KOPT-K1 (cell line): Measurements from ENCODE around the gene SERTM2.
"Not testable (repeated sequence)": the region's sequence is repeated elsewhere in the genome, so short reads cannot be mapped to it uniquely, and the experiment has no call there.

ENCODE experiments used
- H3K27ac ChIP-seq: fragments of 200-600 bp; sonication (generic); 2 replicates; pipeline ENCODE4 v1.5.1; 2016; ENCODE audit warnings: antibody characterized with exemption, mild to moderate bottlenecking, low read depth, low read length; ENCODE audit not compliant: poor library complexity, severe bottlenecking
- H3K36me3 ChIP-seq: fragments of 200-600 bp; sonication (generic); 2 replicates; pipeline ENCODE4 v1.5.1; 2017; ENCODE audit warnings: antibody characterized with exemption, mild to moderate bottlenecking, low read length, moderate library complexity; ENCODE audit not compliant: insufficient read depth
- H3K9me3 ChIP-seq: fragments of 200-600 bp; sonication (generic); 2 replicates; pipeline ENCODE4 v1.5.1; 2017; ENCODE audit warnings: antibody characterized with exemption, low read length, mild to moderate bottlenecking; ENCODE audit not compliant: insufficient read depth, poor library complexity, severe bottlenecking

SERTM2 gene

GRCh38 chrX:111518667-111519066 lies 7.2 kb downstream of the SERTM2 start:
- Histone ChIP-seq H3K27ac (no peak overlapping the region), H3K9me3 (no peaks in the 10 kb centered on the region), H3K36me3 (no peaks in the 10 kb centered on the region)

GRCh38 chrX:111519215-111519614 lies 7.8 kb downstream of the SERTM2 start:
- H3K9me3 ChIP-seq = no peaks in the 10 kb centered on the region
- H3K27ac ChIP-seq = no peak overlapping the region
- H3K36me3 ChIP-seq = no peaks in the 10 kb centered on the region

GRCh38 chrX:111520506-111520905 lies 9.1 kb downstream of the SERTM2 start:
- Histone ChIP-seq H3K9me3 (no peaks in the 10 kb centered on the region), H3K27ac (no peak overlapping the region), H3K36me3 (no peaks in the 10 kb centered on the region)

- Histone ChIP-seq H3K27ac (no peak overlapping the region), H3K36me3 (no peaks in the 10 kb centered on the region)
Observed at GRCh38 chrX:111521169-111521568, 9.7 kb downstream of the SERTM2 start.

GRCh38 chrX:111543212-111543741 lies 31.8 kb downstream of the SERTM2 start:
- no peaks in the 10 kb centered on the region for H3K36me3 ChIP-seq
- no peaks in the 10 kb centered on the region for H3K9me3 ChIP-seq
- H3K27ac ChIP-seq = no peak overlapping the region

More at GRCh38 chrX:111521169-111521568, 9.7 kb downstream of the SERTM2 start:
- H3K9me3 ChIP-seq = no peaks in the 10 kb centered on the region

GRCh38 chrX:111549235-111549634 lies 37.8 kb downstream of the SERTM2 start:
- H3K36me3 ChIP-seq, H3K27ac ChIP-seq, H3K9me3 ChIP-seq: not testable (repeated sequence)

GRCh38 chrX:111555406-111555958 lies 44.0 kb downstream of the SERTM2 start:
- H3K9me3 ChIP-seq = no peaks in the 10 kb centered on the region
- H3K27ac ChIP-seq = no peak overlapping the region
- H3K36me3 ChIP-seq = no peaks in the 10 kb centered on the region

GRCh38 chrX:111560801-111561200 lies 49.4 kb downstream of the SERTM2 start:
- no peak overlapping the region for H3K27ac ChIP-seq
- no peaks in the 10 kb centered on the region for H3K9me3 ChIP-seq
- no peaks in the 10 kb centered on the region for H3K36me3 ChIP-seq

- no peak overlapping the region for H3K27ac ChIP-seq
- no peaks in the 10 kb centered on the region for H3K9me3 ChIP-seq
- no peaks in the 10 kb centered on the region for H3K36me3 ChIP-seq
Observed at GRCh38 chrX:111561851-111562250, 50.4 kb downstream of the SERTM2 start.

- Histone ChIP-seq H3K27ac (no peak overlapping the region), H3K9me3 (no peaks in the 10 kb centered on the region), H3K36me3 (no peaks in the 10 kb centered on the region)
Observed at GRCh38 chrX:111567542-111568255, 56.3 kb downstream of the SERTM2 start.

GRCh38 chrX:111568354-111568753 lies 56.9 kb downstream of the SERTM2 start:
- H3K36me3 ChIP-seq = no peaks in the 10 kb centered on the region
- no peaks in the 10 kb centered on the region for H3K9me3 ChIP-seq
- H3K27ac ChIP-seq = no peak overlapping the region

GRCh38 chrX:111568817-111569216 lies 57.4 kb downstream of the SERTM2 start:
- Histone ChIP-seq H3K36me3 (no peaks in the 10 kb centered on the region), H3K27ac (no peak overlapping the region), H3K9me3 (no peaks in the 10 kb centered on the region)
